SK-N-SH (cell line): Measurements from ENCODE around the gene BAIAP2. TPM values are rescaled to one million over a fixed set of nuclear protein-coding genes. Genes with fewer than 3 reads are reported as not detected.

Experiments
- CTCF ChIA-PET: fragments of 300-600, 350-600 bp; formaldehyde crosslinking; extraction: SDS; loops from one replicate; lab custom pipeline; 2021; lab: Yijun Ruan, JAX
- POLR2A ChIA-PET: fragments of 350-600 bp; sonication (Branson Sonifier 250); formaldehyde crosslinking; extraction: SDS; loops from one replicate; lab custom pipeline; 2020; ENCODE audit warnings: antibody characterized with exemption, inconsistent platforms; lab: Yijun Ruan, JAX
- DNase-seq: peaks from one replicate; pipeline ENCODE4 v3.0.0; 2012
- H2AFZ ChIP-seq: fragments of 200-600 bp; sonication (generic); 2 replicates; pipeline ENCODE4 v1.8.1; 2016; ENCODE audit warnings: antibody characterized with exemption, mild to moderate bottlenecking, low read depth
- H3F3A ChIP-seq: fragments of 200-600 bp; sonication (generic); replicated peaks from 2 replicates; pipeline ENCODE3; 2016; ENCODE audit warnings: antibody characterized with exemption, mild to moderate bottlenecking; ENCODE audit not compliant: insufficient read depth
- H3K27ac ChIP-seq, 2 experiments: fragments of 200-500 bp in 1 of 2; fragments of 200-600 bp in 1 of 2; sonication (Bioruptor generic) in 1 of 2; sonication (generic), shearing (Covaris generic) in 1 of 2; 2 replicates each; pipeline versions ENCODE4 v1.5.1 to v1.6.1; 2014 to 2016; ENCODE audit warnings: low read depth in 2 of 2, inconsistent platforms in 1 of 2, low read length in 1 of 2, mild to moderate bottlenecking in 1 of 2, mixed read lengths in 1 of 2
- H3K27me3 ChIP-seq: fragments of 200-600 bp; sonication (generic), shearing (Covaris generic); 2 replicates; pipeline ENCODE4 v1.6.1; 2016; ENCODE audit warnings: mixed run types; ENCODE audit not compliant: insufficient read depth
- H3K36me3 ChIP-seq, 2 experiments: fragments of 200-500 bp in 1 of 2; fragments of 200-600 bp in 1 of 2; sonication (Bioruptor generic) in 1 of 2; sonication (generic) in 1 of 2; replicated peaks in 1 of 2; 2 replicates each; pipeline versions ENCODE3 to v1.5.1; 2014 to 2016; ENCODE audit warnings: low read length in 1 of 2, mild to moderate bottlenecking in 1 of 2; ENCODE audit not compliant: insufficient read depth in 2 of 2, control insufficient read depth in 1 of 2
- H3K4me1 ChIP-seq, 2 experiments: fragments of 200-500 bp in 1 of 2; fragments of 200-600 bp in 1 of 2; sonication (Bioruptor generic) in 1 of 2; sonication (generic), shearing (Covaris generic) in 1 of 2; 2 replicates each; pipeline versions ENCODE4 v1.5.1 to v1.6.1; 2014 to 2016; ENCODE audit warnings: low read depth in 1 of 2, low read length in 1 of 2, mixed run types in 1 of 2; ENCODE audit not compliant: insufficient read depth in 2 of 2, control insufficient read depth in 1 of 2
- H3K4me2 ChIP-seq: fragments of 200-600 bp; sonication (generic), shearing (Covaris generic); 2 replicates; pipeline ENCODE4 v1.6.1; 2017; ENCODE audit warnings: mixed run types
- H3K4me3 ChIP-seq, 2 experiments: fragments of 200-500 bp in 1 of 2; fragments of 200-600 bp in 1 of 2; sonication (Bioruptor generic) in 1 of 2; sonication (generic), shearing (Covaris generic) in 1 of 2; 2 replicates each; pipeline versions ENCODE4 v1.5.1 to v1.8.1; 2014 to 2016; ENCODE audit warnings: low read depth in 2 of 2, inconsistent platforms in 1 of 2, low read length in 1 of 2, mild to moderate bottlenecking in 1 of 2, mixed read lengths in 1 of 2, moderate library complexity in 1 of 2
- H3K79me2 ChIP-seq: fragments of 200-600 bp; sonication (generic); 2 replicates; pipeline ENCODE4 v1.8.1; 2017; ENCODE audit warnings: mild to moderate bottlenecking; ENCODE audit not compliant: insufficient read depth
- H3K9ac ChIP-seq: fragments of 200-600 bp; sonication (generic); 2 replicates; pipeline ENCODE4 v1.6.1; 2017; ENCODE audit warnings: mixed run types
- H3K9me2 ChIP-seq: fragments of 200-600 bp; sonication (generic); 2 replicates; pipeline ENCODE4 v1.6.1; 2017; ENCODE audit warnings: mixed run types
- H3K9me3 ChIP-seq: fragments of 200-600 bp; sonication (generic); 2 replicates; pipeline ENCODE4 v1.6.1; 2017; ENCODE audit warnings: mixed run types, mild to moderate bottlenecking, moderate library complexity
- H4K20me1 ChIP-seq: fragments of 200-600 bp; sonication (generic); 2 replicates; pipeline ENCODE4 v1.6.1; 2017; ENCODE audit warnings: mild to moderate bottlenecking, mixed run types; ENCODE audit not compliant: insufficient read depth
- CTCF ChIP-seq: fragments of 200-600 bp; sonication (generic); IDR thresholded peaks from 2 replicates; pipeline ENCODE4 v1.6.1; 2017; ENCODE audit warnings: antibody characterized with exemption, mild to moderate bottlenecking, moderate library complexity
- GATA2 ChIP-seq: sonication (generic); formaldehyde crosslinking; IDR thresholded peaks from 2 replicates; pipeline ENCODE4 v1.5.0; 2020; ENCODE audit warnings: mild to moderate bottlenecking, missing genetic modification reagents
- JUND ChIP-seq: IDR thresholded peaks from 2 replicates; pipeline ENCODE4 v1.4.0; 2012
- TEAD4 ChIP-seq: IDR thresholded peaks from 2 replicates; pipeline ENCODE4 v1.4.0; 2012; ENCODE audit warnings: mild to moderate bottlenecking, borderline replicate concordance; ENCODE audit not compliant: insufficient read depth
- USF1 ChIP-seq: IDR thresholded peaks from 2 replicates; pipeline ENCODE4 v1.4.0; 2012; ENCODE audit warnings: low read depth, borderline replicate concordance
- USF2 ChIP-seq: fragments of 150-350 bp; IDR thresholded peaks from 2 replicates; pipeline ENCODE4 v1.6.1; 2017; ENCODE audit warnings: antibody characterized with exemption, low read length, low read depth, borderline replicate concordance
- WGBS: methylation state at CpG from one replicate; pipeline ENCODE4 v1.1.6; 2017; ENCODE audit warnings: low lambda C conversion rate; 5-methylcytosine and 5-hydroxymethylcytosine counted together
- polyA plus RNA-seq, 3 experiments: library from polyadenylated mRNA; depleted of rRNA; stranded (reverse); fragments of >200 nt; gene quantifications; 2 replicates each; pipeline ENCODE4 v1.2.3, GENCODE V29; 2012

Gene BAIAP2
- polyA plus RNA-seq, 1 of the 3 experiments (the other 2 are of a cell fraction): 19.8 TPM

- Histone ChIP-seq H3F3A (peaks cover 1% of the 10 kb centered on the region), H3K4me3 (no peak overlapping the region; a peak in 1 of 4 replicates), H3K4me2 (peak overlapping the region; percentile 65), H3K9me2 (no peaks in the 10 kb centered on the region), H3K9ac (0 out of 2 replicates have a peak overlapping the region, but pooled peaks have one; percentile 19), H3K36me3 (no peaks in the 10 kb centered on the region), H4K20me1 (peaks cover 58% of the 10 kb centered on the region), H3K4me1 (peaks cover 30 to 85% of the 10 kb centered on the region in 2 experiments; a peak in 3 of 4 replicates), H3K79me2 (peaks cover 56% of the 10 kb centered on the region), H3K27me3 (no peaks in the 10 kb centered on the region), H3K27ac (peak overlapping the region in 1 of 2 experiments; percentile 30; a peak in 2 of 4 replicates), H2AFZ (no peak overlapping the region), H3K9me3 (no peaks in the 10 kb centered on the region)
- WGBS: 55% methylated on average over 6 of the region's 6 CpGs
- ChIA-PET POLR2A (no interaction called here), CTCF (interaction anchor here (0.7 to 12.5 kb wide), 12 partner anchors 11 to 70 kb away, joined by 3 to 96 read pairs (median 4); no protein-coding TSS in a partner anchor)
- TF ChIP-seq CTCF (peak; percentile 67), USF2 (no peak)
- DNase-seq: peak; percentile 77
These were observed 5.9 kb downstream of the BAIAP2 start for GRCh38 chr17:81040791-81041337.

- no peak for TF ChIP-seq USF1
- no peak for TF ChIP-seq JUND
- no peak for TF ChIP-seq TEAD4
- no peak for TF ChIP-seq GATA2 (CRISPR knock-in tag)
- TF ChIP-seq USF2: no peak
- 89% methylated on average over 9 of the region's 9 CpGs for WGBS
- peaks cover 59% of the 10 kb centered on the region for H4K20me1 ChIP-seq
These were observed 7.7 kb downstream of the BAIAP2 start for GRCh38 chr17:81042606-81043005.

More at GRCh38 chr17:81042606-81043005, 7.7 kb downstream of the BAIAP2 start:
- Histone ChIP-seq H3K4me3 (no peak overlapping the region), H3K79me2 (peaks cover 64% of the 10 kb centered on the region; the same call in 1 of the 2 replicates), H3K9ac (no peak overlapping the region), H3F3A (no peaks in the 10 kb centered on the region), H3K27ac (no peak overlapping the region), H3K9me3 (no peaks in the 10 kb centered on the region), H3K9me2 (no peaks in the 10 kb centered on the region), H3K27me3 (no peaks in the 10 kb centered on the region), H3K36me3 (no peaks in the 10 kb centered on the region), H3K4me2 (no peak overlapping the region), H2AFZ (no peak overlapping the region), H3K4me1 (peaks cover 31 to 71% of the 10 kb centered on the region in 2 experiments; a peak in 3 of 4 replicates)
- ChIA-PET POLR2A (no interaction called here), CTCF (interaction anchor here (0.8 to 12.5 kb wide), 10 partner anchors 9 to 59 kb away, joined by 3 to 96 read pairs (median 4); no protein-coding TSS in a partner anchor)
- peak; percentile 76 for DNase-seq
